GM12878 (cell line): Measurements from ENCODE around the gene DDX54. TPM values are rescaled to one million over a fixed set of nuclear protein-coding genes. Genes with fewer than 3 reads are reported as not detected.

Experiments used
- BRCA1 ChIP-seq: IDR thresholded peaks from 2 replicates; pipeline ENCODE4 v1.6.1; 2011; ENCODE audit warnings: low read depth, low read length, improper control_type of control experiment
- CBFB ChIP-seq: IDR thresholded peaks from 2 replicates; pipeline ENCODE4 v1.6.1; 2016; ENCODE audit warnings: antibody characterized with exemption, low read depth
- CHD1 ChIP-seq: IDR thresholded peaks from 2 replicates; pipeline ENCODE4 v1.6.1; 2012; ENCODE audit warnings: low read depth, low read length, improper control_type of control experiment
- IKZF1 ChIP-seq: fragments of 450-650 bp; conservative IDR thresholded peaks from 2 replicates; pipeline ENCODE4 v1.6.1; 2017; ENCODE audit warnings: antibody characterized with exemption, mild to moderate bottlenecking
- KDM1A ChIP-seq: fragments of 200-600 bp; sonication (generic); IDR thresholded peaks from 2 replicates; pipeline ENCODE4 v1.6.1; 2016; ENCODE audit warnings: borderline replicate concordance
- LARP7 ChIP-seq: fragments of 450-650 bp; IDR thresholded peaks from 2 replicates; pipeline ENCODE4 v1.6.1; 2017; ENCODE audit warnings: mild to moderate bottlenecking
- SIX5 ChIP-seq: IDR thresholded peaks from 2 replicates; pipeline ENCODE4 v1.6.1; 2011; ENCODE audit warnings: mild to moderate bottlenecking, low read depth, low read length, moderate library complexity; ENCODE audit not compliant: severe bottlenecking
- SP1 ChIP-seq: IDR thresholded peaks from one replicate; pipeline ENCODE4 v1.6.1; 2011; ENCODE audit warnings: low read depth, low read length
- SREBF1 ChIP-seq: IDR thresholded peaks from 2 replicates; pipeline ENCODE4 v1.6.1; 2012; ENCODE audit warnings: mild to moderate bottlenecking, low read length
- WRNIP1 ChIP-seq: IDR thresholded peaks from 2 replicates; pipeline ENCODE4 v1.6.1; 2011; ENCODE audit warnings: low read depth, low read length, improper control_type of control experiment, borderline replicate concordance
- ZNF207 ChIP-seq: fragments of 450-650 bp; IDR thresholded peaks from 2 replicates; pipeline ENCODE4 v1.6.1; 2014; ENCODE audit warnings: antibody characterized with exemption, mild to moderate bottlenecking, borderline replicate concordance
- ZNF384 ChIP-seq: IDR thresholded peaks from 2 replicates; pipeline ENCODE4 v1.6.1; 2012; ENCODE audit warnings: low read depth, mild to moderate bottlenecking, low read length, improper control_type of control experiment, borderline replicate concordance
- polyA plus RNA-seq, 11 experiments: library from polyadenylated mRNA; depleted of rRNA in 4 of 11; unstranded in 6 of 11; stranded (reverse) in 5 of 11; fragments of >200 nt; fragmentation: Nextera tagmentation in 4 of 11; fragmentation: Illumina TruSeq in 1 of 11; extraction: Ambion mirVana in 4 of 11; extraction: Trizol in 1 of 11; gene quantifications; 1 replicate in 1 of 11; 2 replicates in 10 of 11; pipeline versions ENCODE4 v1.2.1 to v1.2.3, GENCODE V29; 2011 to 2016; ENCODE audit warnings: inconsistent platforms in 2 of 11, missing spikeins in 2 of 11, low read depth in 1 of 11
- total RNA-seq, 4 experiments: library from RNA; depleted of rRNA in 3 of 4; stranded (reverse); fragments of >200 nt in 3 of 4; fragmentation: Illumina TruSeq in 1 of 4; extraction: Trizol in 1 of 4; gene quantifications; 2 replicates each; pipeline versions ENCODE4 v1.2.1 to v1.2.3, GENCODE V29; 2013 to 2021
- TF ChIP-seq, protein P1 (sequence below): IDR thresholded peaks from 2 replicates; pipeline ENCODE4 v1.6.1; 2012; ENCODE audit warnings: improper control_type of control experiment, low read depth, low read length; ENCODE audit not compliant: insufficient replicate concordance
- TF ChIP-seq, protein P2 (sequence below): fragments of 450-650 bp; formaldehyde crosslinking; IDR thresholded peaks from 2 replicates; pipeline ENCODE4 v1.4.0; 2022; ENCODE audit warnings: mild to moderate bottlenecking, moderate library complexity
- TF ChIP-seq, protein P3 (sequence below): fragments of 150-350 bp; IDR thresholded peaks from 2 replicates; pipeline ENCODE4 v1.6.1; 2016; ENCODE audit warnings: low read depth, low read length

DDX54 gene
- total and polyA plus RNA-seq, 10 of the 15 experiments (the other 5 are each of a cell fraction or from before 2014, with no cell fraction given): 1.9 to 115 (median 56.3) TPM

DNA sequence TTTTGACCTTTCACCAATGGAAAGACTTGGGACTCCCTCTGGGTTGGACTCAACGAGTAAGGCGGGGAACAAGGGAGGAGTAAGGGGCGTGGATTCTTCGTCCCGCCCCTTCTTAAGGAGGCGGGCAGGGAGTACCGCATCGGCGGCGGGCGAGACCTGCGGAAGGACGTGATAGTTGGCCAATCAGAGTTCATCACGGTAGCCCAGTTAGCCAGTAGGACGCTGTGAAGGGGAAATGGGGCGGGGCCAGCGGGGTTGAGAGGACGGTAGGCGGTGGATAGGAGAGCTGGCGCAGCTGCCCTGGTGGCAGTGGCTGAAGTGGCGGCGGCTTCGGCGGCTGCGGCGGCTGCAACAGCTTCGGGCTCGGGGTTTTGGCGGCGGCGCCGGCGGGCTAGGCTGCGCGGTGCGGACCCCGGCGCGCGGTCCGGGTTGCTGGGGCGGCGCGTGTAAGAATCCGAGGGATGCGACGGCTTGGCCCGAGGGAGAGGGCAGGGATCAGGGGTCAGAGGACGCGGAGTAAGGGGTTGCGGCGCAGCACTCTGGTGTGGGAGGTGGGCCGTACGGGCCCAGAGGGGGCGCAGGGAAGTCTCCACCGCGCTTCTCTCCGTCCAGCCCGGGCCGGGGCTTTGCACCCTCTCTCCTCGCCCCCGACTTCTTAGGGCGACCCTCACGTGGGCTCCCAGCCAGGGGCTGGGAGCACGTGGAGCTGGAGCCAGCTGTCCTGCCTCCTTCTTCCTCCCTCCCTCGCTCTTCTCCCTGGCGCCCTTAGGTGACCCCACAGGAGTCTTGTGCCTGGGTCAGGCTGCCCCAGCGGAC, 36.1 kb upstream of the DDX54 start, which contains the start of gene TPCN1 (continued):
- TF ChIP-seq, protein P1, sequence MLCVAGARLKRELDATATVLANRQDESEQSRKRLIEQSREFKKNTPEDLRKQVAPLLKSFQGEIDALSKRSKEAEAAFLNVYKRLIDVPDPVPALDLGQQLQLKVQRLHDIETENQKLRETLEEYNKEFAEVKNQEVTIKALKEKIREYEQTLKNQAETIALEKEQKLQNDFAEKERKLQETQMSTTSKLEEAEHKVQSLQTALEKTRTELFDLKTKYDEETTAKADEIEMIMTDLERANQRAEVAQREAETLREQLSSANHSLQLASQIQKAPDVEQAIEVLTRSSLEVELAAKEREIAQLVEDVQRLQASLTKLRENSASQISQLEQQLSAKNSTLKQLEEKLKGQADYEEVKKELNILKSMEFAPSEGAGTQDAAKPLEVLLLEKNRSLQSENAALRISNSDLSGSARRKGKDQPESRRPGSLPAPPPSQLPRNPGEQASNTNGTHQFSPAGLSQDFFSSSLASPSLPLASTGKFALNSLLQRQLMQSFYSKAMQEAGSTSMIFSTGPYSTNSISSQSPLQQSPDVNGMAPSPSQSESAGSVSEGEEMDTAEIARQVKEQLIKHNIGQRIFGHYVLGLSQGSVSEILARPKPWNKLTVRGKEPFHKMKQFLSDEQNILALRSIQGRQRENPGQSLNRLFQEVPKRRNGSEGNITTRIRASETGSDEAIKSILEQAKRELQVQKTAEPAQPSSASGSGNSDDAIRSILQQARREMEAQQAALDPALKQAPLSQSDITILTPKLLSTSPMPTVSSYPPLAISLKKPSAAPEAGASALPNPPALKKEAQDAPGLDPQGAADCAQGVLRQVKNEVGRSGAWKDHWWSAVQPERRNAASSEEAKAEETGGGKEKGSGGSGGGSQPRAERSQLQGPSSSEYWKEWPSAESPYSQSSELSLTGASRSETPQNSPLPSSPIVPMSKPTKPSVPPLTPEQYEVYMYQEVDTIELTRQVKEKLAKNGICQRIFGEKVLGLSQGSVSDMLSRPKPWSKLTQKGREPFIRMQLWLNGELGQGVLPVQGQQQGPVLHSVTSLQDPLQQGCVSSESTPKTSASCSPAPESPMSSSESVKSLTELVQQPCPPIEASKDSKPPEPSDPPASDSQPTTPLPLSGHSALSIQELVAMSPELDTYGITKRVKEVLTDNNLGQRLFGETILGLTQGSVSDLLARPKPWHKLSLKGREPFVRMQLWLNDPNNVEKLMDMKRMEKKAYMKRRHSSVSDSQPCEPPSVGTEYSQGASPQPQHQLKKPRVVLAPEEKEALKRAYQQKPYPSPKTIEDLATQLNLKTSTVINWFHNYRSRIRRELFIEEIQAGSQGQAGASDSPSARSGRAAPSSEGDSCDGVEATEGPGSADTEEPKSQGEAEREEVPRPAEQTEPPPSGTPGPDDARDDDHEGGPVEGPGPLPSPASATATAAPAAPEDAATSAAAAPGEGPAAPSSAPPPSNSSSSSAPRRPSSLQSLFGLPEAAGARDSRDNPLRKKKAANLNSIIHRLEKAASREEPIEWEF: no peak
- TF ChIP-seq SIX5 (no peak), KDM1A (no peak), CHD1 (peak; percentile 78; the same call in 1 of the 2 replicates), IKZF1 (peak; percentile 76), WRNIP1 (no peak), LARP7 (peak; percentile 91), SP1 (peak; percentile 98), BRCA1 (no peak), ZNF207 (peak; percentile 74; the same call in 1 of the 2 replicates), CBFB (0 out of 2 replicates have a peak, but pooled peaks have one; percentile 66), ZNF384 (no peak), SREBF1 (no peak)
- TF ChIP-seq, protein P2, sequence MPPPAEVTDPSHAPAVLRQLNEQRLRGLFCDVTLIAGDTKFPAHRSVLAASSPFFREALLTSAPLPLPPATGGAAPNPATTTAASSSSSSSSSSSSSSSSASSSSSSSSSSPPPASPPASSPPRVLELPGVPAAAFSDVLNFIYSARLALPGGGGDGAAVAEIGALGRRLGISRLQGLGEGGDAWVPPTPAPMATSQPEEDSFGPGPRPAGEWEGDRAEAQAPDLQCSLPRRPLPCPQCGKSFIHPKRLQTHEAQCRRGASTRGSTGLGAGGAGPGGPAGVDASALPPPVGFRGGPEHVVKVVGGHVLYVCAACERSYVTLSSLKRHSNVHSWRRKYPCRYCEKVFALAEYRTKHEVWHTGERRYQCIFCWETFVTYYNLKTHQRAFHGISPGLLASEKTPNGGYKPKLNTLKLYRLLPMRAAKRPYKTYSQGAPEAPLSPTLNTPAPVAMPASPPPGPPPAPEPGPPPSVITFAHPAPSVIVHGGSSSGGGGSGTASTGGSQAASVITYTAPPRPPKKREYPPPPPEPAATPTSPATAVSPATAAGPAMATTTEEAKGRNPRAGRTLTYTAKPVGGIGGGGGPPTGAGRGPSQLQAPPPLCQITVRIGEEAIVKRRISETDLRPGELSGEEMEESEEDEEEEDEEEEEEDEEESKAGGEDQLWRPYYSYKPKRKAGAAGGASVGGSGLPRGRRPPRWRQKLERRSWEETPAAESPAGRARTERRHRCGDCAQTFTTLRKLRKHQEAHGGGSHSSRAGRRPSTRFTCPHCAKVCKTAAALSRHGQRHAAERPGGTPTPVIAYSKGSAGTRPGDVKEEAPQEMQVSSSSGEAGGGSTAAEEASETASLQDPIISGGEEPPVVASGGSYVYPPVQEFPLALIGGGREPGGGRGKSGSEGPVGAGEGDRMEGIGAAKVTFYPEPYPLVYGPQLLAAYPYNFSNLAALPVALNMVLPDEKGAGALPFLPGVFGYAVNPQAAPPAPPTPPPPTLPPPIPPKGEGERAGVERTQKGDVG (CRISPR knock-in tag): no peak
- TF ChIP-seq, protein P3, sequence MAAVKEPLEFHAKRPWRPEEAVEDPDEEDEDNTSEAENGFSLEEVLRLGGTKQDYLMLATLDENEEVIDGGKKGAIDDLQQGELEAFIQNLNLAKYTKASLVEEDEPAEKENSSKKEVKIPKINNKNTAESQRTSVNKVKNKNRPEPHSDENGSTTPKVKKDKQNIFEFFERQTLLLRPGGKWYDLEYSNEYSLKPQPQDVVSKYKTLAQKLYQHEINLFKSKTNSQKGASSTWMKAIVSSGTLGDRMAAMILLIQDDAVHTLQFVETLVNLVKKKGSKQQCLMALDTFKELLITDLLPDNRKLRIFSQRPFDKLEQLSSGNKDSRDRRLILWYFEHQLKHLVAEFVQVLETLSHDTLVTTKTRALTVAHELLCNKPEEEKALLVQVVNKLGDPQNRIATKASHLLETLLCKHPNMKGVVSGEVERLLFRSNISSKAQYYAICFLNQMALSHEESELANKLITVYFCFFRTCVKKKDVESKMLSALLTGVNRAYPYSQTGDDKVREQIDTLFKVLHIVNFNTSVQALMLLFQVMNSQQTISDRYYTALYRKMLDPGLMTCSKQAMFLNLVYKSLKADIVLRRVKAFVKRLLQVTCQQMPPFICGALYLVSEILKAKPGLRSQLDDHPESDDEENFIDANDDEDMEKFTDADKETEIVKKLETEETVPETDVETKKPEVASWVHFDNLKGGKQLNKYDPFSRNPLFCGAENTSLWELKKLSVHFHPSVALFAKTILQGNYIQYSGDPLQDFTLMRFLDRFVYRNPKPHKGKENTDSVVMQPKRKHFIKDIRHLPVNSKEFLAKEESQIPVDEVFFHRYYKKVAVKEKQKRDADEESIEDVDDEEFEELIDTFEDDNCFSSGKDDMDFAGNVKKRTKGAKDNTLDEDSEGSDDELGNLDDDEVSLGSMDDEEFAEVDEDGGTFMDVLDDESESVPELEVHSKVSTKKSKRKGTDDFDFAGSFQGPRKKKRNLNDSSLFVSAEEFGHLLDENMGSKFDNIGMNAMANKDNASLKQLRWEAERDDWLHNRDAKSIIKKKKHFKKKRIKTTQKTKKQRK: peak; percentile 5
